Endothelial cell of umbilical vein (primary cell): Measurements from ENCODE around the gene LSM14A. TPM values are rescaled to one million over a fixed set of nuclear protein-coding genes. Genes with fewer than 3 reads are reported as not detected.

Experiments
- BruUV-seq: library from RNA; stranded (reverse); fragments of 400-500 nt; replicated peaks from 2 replicates; lab custom pipeline; 2021; lab: Mats Ljungman, UMichigan
- CTCF ChIA-PET: fragments of 300-600, 350-600 bp; sonication (Branson Sonifier 250); formaldehyde crosslinking; loops from one replicate; lab custom pipeline; 2021; ENCODE audit warnings: antibody characterized with exemption, inconsistent platforms; lab: Charles Lee
- POLR2A ChIA-PET: fragments of 300-600, 350-600 bp; sonication (Branson Sonifier 250); formaldehyde crosslinking; loops from one replicate; lab custom pipeline; 2021; ENCODE audit warnings: antibody characterized with exemption, inconsistent platforms; lab: Charles Lee
- DNase-seq: peaks from one replicate; pipeline ENCODE4 v3.0.0-alpha.2; 2011; ENCODE audit warnings: low read depth, low spot score
- FAIRE-seq: peaks from 2 replicates; lab custom pipeline; 2011; peaks lifted over from hg19 to GRCh38; lab: Jason Lieb, UNC
- H2AFZ ChIP-seq: 2 replicates; pipeline ENCODE4 v1.6.0; 2012; ENCODE audit warnings: low read depth, low read length, control low read depth, inconsistent platforms
- H3K27ac ChIP-seq: 2 replicates; pipeline ENCODE4 v1.5.1; 2011; ENCODE audit warnings: low read depth, mild to moderate bottlenecking, control low read depth, low read length, moderate library complexity; ENCODE audit not compliant: insufficient read depth
- H3K27me3 ChIP-seq, 2 experiments: 2 replicates each; pipeline versions ENCODE4 v1.6.0 to v1.6.1; 2011; ENCODE audit warnings: low read length in 2 of 2, mixed read lengths in 1 of 2; ENCODE audit not compliant: control insufficient read depth in 2 of 2, insufficient read depth in 2 of 2
- H3K36me3 ChIP-seq, 2 experiments: 2 replicates in 1 of 2; 3 replicates in 1 of 2; pipeline ENCODE4 v1.5.1; 2011; ENCODE audit warnings: low read length in 2 of 2, mild to moderate bottlenecking in 1 of 2, moderate library complexity in 1 of 2; ENCODE audit not compliant: control insufficient read depth in 2 of 2, insufficient read depth in 2 of 2; ENCODE audit errors: extremely low read depth in 1 of 2
- H3K4me1 ChIP-seq: 3 replicates; pipeline ENCODE4 v1.5.1; 2011; ENCODE audit warnings: mild to moderate bottlenecking, low read length; ENCODE audit not compliant: control insufficient read depth, insufficient read depth; ENCODE audit errors: extremely low read depth
- H3K4me2 ChIP-seq: 2 replicates; pipeline ENCODE4 v1.6.1; 2011; ENCODE audit warnings: low read length, control low read depth, mixed read lengths; ENCODE audit not compliant: insufficient read depth
- H3K4me3 ChIP-seq, 3 experiments: fragments of 200-600 bp in 1 of 3; sonication (generic), shearing (Covaris generic) in 1 of 3; replicated peaks in 1 of 3; 2 replicates each; pipeline ENCODE4 v1.5.1; 2011 to 2016; ENCODE audit warnings: control low read depth in 3 of 3, low read length in 3 of 3, mild to moderate bottlenecking in 2 of 3, inconsistent platforms in 1 of 3, low read depth in 1 of 3, moderate library complexity in 1 of 3; ENCODE audit not compliant: insufficient read depth in 1 of 3
- H3K79me2 ChIP-seq: 2 replicates; pipeline ENCODE4 v1.6.0; 2012; ENCODE audit warnings: low read length, inconsistent platforms; ENCODE audit not compliant: control insufficient read depth, insufficient read depth
- H3K9ac ChIP-seq: replicated peaks from 2 replicates; pipeline ENCODE3; 2011; ENCODE audit warnings: low read length, control low read depth; ENCODE audit not compliant: insufficient read depth; ENCODE audit errors: extremely low read depth
- H3K9me1 ChIP-seq: replicated peaks from 3 replicates; pipeline ENCODE4 v1.6.0; 2011; ENCODE audit warnings: mild to moderate bottlenecking, low read length; ENCODE audit not compliant: control insufficient read depth, insufficient read depth; ENCODE audit errors: extremely low read depth
- H3K9me3 ChIP-seq: replicated peaks from 2 replicates; pipeline ENCODE4 v1.5.1; 2012; ENCODE audit warnings: low read length, inconsistent platforms; ENCODE audit not compliant: control insufficient read depth, insufficient read depth
- H4K20me1 ChIP-seq: replicated peaks from 2 replicates; pipeline ENCODE3; 2011; ENCODE audit warnings: mild to moderate bottlenecking, low read length; ENCODE audit not compliant: control insufficient read depth, insufficient read depth; ENCODE audit errors: extremely low read depth
- EZH2 ChIP-seq: IDR thresholded peaks from 2 replicates; pipeline ENCODE4 v1.6.1; 2012; ENCODE audit warnings: borderline replicate concordance, low read depth, mild to moderate bottlenecking, moderate library complexity, low read length, inconsistent platforms; ENCODE audit not compliant: severe bottlenecking
- FOS ChIP-seq: IDR thresholded peaks from 2 replicates; pipeline ENCODE4 v1.6.1; 2011; ENCODE audit warnings: mild to moderate bottlenecking, low read length, moderate library complexity, borderline replicate concordance; ENCODE audit not compliant: insufficient read depth
- GATA2 ChIP-seq: IDR thresholded peaks from 2 replicates; pipeline ENCODE4 v1.7.0; 2011; ENCODE audit warnings: low read depth, mild to moderate bottlenecking, moderate library complexity, mixed read lengths, low read length; ENCODE audit not compliant: insufficient read length, insufficient read depth
- JUN ChIP-seq: IDR thresholded peaks from 2 replicates; pipeline ENCODE4 v1.6.1; 2011; ENCODE audit warnings: borderline replicate concordance, low read depth; ENCODE audit not compliant: insufficient read length, insufficient read depth
- MYC ChIP-seq: IDR thresholded peaks from one replicate; pipeline ENCODE4 v1.6.1; 2011; ENCODE audit warnings: mild to moderate bottlenecking, low read depth, low read length
- POLR2A ChIP-seq: IDR thresholded peaks from 2 replicates; pipeline ENCODE4 v1.6.1; 2012; ENCODE audit warnings: low read depth, mild to moderate bottlenecking, control low read depth, low read length
- POLR2AphosphoS5 ChIP-seq: IDR thresholded peaks from 2 replicates; pipeline ENCODE4 v1.6.1; 2012; ENCODE audit warnings: low read depth, mild to moderate bottlenecking, control low read depth, low read length, moderate library complexity; ENCODE audit not compliant: insufficient read depth
- dilution Hi-C: fragments of 300-500 bp; cut with MboI; formaldehyde crosslinking; loops from one replicate; pipeline ENCODE4 v1.15.0; 2019; ENCODE audit warnings: low sequenced_read_pairs; ENCODE audit not compliant: extremely low pct_ligation_motif_present
- intact Hi-C: fragments of 100-400 bp; cut with micrococcal nuclease; formaldehyde crosslinking; loops from one replicate; pipeline ENCODE4 v1.10.0; 2022
- polyA plus RNA-seq, 4 experiments: library from polyadenylated mRNA; depleted of rRNA in 3 of 4; stranded (reverse) in 3 of 4; unstranded in 1 of 4; fragments of >200 nt; gene quantifications; 2 replicates each; pipeline versions ENCODE4 v1.2.1 to v1.2.3, GENCODE V29; 2011 to 2012; ENCODE audit warnings: missing spikeins in 1 of 4
- total RNA-seq: library from RNA; stranded (reverse); gene quantifications from 2 replicates; pipeline ENCODE4 v1.2.3, GENCODE V29; 2021
- TF ChIP-seq, protein P1 (sequence below), 2 donors: IDR thresholded peaks; 1 replicate in 1 of 2; 2 replicates in 1 of 2; pipeline ENCODE4 v1.5.1; 2011; ENCODE audit warnings: low read length in 2 of 2, mild to moderate bottlenecking in 2 of 2, moderate library complexity in 2 of 2, control low read depth in 1 of 2, inconsistent platforms in 1 of 2, low read depth in 1 of 2; ENCODE audit not compliant: insufficient read depth in 1 of 2; ENCODE audit errors: extremely low read depth in 1 of 2
- TF ChIP-seq, protein P2 (sequence below): IDR thresholded peaks from 2 replicates; pipeline ENCODE4 v1.6.1; 2011; ENCODE audit not compliant: insufficient read depth, insufficient read length

Gene LSM14A
- total and polyA plus RNA-seq, 2 donors (not counting 3 experiments of a cell fraction or from before 2014, with no cell fraction given): 96.7 to 122 TPM

DNA sequence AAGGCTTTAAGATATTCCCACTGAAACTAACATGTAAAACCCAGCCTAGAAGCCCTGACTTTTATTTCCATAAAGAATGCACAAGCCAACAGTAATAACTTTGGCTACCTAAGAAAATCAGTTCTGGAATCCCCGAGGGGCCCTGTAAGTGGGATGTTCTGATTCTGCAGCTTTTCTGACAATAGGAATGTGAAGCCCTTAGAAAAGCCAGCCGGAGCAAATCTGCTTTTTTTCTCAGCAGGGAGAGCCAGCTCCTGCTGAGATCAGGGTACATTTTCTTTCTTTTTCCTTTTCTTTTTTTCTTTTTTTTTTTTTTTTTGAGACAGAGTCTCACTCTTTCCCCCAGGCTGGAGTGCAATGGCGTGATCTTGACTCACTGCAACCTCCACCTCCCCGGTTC, 74.0 kb downstream of the LSM14A start:
- no peak for DNase-seq
- Histone ChIP-seq H2AFZ (no peak overlapping the region), H4K20me1 (no peaks in the 10 kb centered on the region), H3K4me2 (no peak overlapping the region), H3K4me1 (no peaks in the 10 kb centered on the region), H3K27me3 (no peaks in the 10 kb centered on the region), H3K4me3 (no peak overlapping the region), H3K36me3 (no peaks in the 10 kb centered on the region), H3K9me3 (no peaks in the 10 kb centered on the region), H3K9me1 (no peaks in the 10 kb centered on the region), H3K9ac (no peak overlapping the region), H3K79me2 (no peaks in the 10 kb centered on the region), H3K27ac (no peak overlapping the region)
- ChIA-PET CTCF (interaction anchor here (1.6 kb wide), 1 partner anchor 99 kb away, joined by 4 read pairs; no protein-coding TSS in a partner anchor), POLR2A (no interaction called here)
- BruUV-seq: no TSS peak
- FAIRE-seq: no peak
- intact Hi-C loops: no loop called here
- dilution Hi-C loops: no loop called here
- TF ChIP-seq, protein P1, sequence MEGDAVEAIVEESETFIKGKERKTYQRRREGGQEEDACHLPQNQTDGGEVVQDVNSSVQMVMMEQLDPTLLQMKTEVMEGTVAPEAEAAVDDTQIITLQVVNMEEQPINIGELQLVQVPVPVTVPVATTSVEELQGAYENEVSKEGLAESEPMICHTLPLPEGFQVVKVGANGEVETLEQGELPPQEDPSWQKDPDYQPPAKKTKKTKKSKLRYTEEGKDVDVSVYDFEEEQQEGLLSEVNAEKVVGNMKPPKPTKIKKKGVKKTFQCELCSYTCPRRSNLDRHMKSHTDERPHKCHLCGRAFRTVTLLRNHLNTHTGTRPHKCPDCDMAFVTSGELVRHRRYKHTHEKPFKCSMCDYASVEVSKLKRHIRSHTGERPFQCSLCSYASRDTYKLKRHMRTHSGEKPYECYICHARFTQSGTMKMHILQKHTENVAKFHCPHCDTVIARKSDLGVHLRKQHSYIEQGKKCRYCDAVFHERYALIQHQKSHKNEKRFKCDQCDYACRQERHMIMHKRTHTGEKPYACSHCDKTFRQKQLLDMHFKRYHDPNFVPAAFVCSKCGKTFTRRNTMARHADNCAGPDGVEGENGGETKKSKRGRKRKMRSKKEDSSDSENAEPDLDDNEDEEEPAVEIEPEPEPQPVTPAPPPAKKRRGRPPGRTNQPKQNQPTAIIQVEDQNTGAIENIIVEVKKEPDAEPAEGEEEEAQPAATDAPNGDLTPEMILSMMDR (IDR thresholded peaks at IDR 0.05; ENCODE audit: extremely low read depth in 1 of 2, insufficient read depth in 1 of 2, low read depth in 1 of 2, low read length in 2 of 2): no peak
- no peak for TF ChIP-seq FOS
- no peak for TF ChIP-seq GATA2
- TF ChIP-seq MYC: no peak
- no peak for TF ChIP-seq POLR2AphosphoS5
- TF ChIP-seq, protein P2, sequence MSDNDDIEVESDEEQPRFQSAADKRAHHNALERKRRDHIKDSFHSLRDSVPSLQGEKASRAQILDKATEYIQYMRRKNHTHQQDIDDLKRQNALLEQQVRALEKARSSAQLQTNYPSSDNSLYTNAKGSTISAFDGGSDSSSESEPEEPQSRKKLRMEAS: no peak
- no peak for TF ChIP-seq EZH2
- no peak for TF ChIP-seq JUN
- no peak for TF ChIP-seq POLR2A
